GM23338 (cell line): ENCODE results near the gene HDGFL2.

Source experiments
- CREB1 ChIP-seq: fragments of 250-450 bp; sonication (Bioruptor Pico); IDR thresholded peaks from 2 replicates; pipeline ENCODE4 v1.5.0; 2020; ENCODE audit warnings: low read depth, mild to moderate bottlenecking, moderate library complexity
- CTCF ChIP-seq, 2 experiments: fragments of 200-600 bp in 1 of 2; sonication (generic) in 1 of 2; conservative IDR thresholded peaks; 2 replicates each; pipeline versions ENCODE4 v1.5.1 to v1.6.1; 2016 to 2017; ENCODE audit warnings: antibody characterized with exemption in 2 of 2, low read depth in 2 of 2, mild to moderate bottlenecking in 2 of 2, moderate library complexity in 1 of 2
- EZH2 ChIP-seq: fragments of 200-600 bp; sonication (generic); IDR thresholded peaks from one replicate; pipeline ENCODE4 v1.8.0; 2017; ENCODE audit warnings: antibody characterized with exemption, mild to moderate bottlenecking, low read depth; ENCODE audit not compliant: unreplicated experiment
- EZH2phosphoT487 ChIP-seq: fragments of 200-600 bp; sonication (generic); IDR thresholded peaks from one replicate; pipeline ENCODE4 v1.8.1; 2018; ENCODE audit warnings: antibody characterized with exemption; ENCODE audit not compliant: unreplicated experiment
- POLR2AphosphoS5 ChIP-seq: IDR thresholded peaks from 2 replicates; pipeline ENCODE4 v1.6.1; 2016; ENCODE audit warnings: antibody characterized with exemption, low read depth
- ZNF331 ChIP-seq: fragments of 250-450 bp; sonication (Bioruptor Pico); IDR thresholded peaks from 2 replicates; pipeline ENCODE4 v1.5.0; 2020; ENCODE audit warnings: low read depth, mild to moderate bottlenecking, moderate library complexity
- TF ChIP-seq, protein P1 (sequence below): IDR thresholded peaks from one replicate; pipeline ENCODE4 v1.6.1; 2018; ENCODE audit warnings: antibody characterized with exemption; ENCODE audit not compliant: unreplicated experiment

GRCh38 chr19:4508698-4509097 is 36.6 kb downstream of the HDGFL2 start:
- TF ChIP-seq CTCF (conservative IDR thresholded peaks at IDR 0.05; ENCODE audit: low read depth in 2 of 2) (no peak), EZH2phosphoT487 (no peak), POLR2AphosphoS5 (no peak), EZH2 (no peak), CREB1 (CRISPR knock-in tag) (no peak), ZNF331 (no peak)
- TF ChIP-seq, protein P1, sequence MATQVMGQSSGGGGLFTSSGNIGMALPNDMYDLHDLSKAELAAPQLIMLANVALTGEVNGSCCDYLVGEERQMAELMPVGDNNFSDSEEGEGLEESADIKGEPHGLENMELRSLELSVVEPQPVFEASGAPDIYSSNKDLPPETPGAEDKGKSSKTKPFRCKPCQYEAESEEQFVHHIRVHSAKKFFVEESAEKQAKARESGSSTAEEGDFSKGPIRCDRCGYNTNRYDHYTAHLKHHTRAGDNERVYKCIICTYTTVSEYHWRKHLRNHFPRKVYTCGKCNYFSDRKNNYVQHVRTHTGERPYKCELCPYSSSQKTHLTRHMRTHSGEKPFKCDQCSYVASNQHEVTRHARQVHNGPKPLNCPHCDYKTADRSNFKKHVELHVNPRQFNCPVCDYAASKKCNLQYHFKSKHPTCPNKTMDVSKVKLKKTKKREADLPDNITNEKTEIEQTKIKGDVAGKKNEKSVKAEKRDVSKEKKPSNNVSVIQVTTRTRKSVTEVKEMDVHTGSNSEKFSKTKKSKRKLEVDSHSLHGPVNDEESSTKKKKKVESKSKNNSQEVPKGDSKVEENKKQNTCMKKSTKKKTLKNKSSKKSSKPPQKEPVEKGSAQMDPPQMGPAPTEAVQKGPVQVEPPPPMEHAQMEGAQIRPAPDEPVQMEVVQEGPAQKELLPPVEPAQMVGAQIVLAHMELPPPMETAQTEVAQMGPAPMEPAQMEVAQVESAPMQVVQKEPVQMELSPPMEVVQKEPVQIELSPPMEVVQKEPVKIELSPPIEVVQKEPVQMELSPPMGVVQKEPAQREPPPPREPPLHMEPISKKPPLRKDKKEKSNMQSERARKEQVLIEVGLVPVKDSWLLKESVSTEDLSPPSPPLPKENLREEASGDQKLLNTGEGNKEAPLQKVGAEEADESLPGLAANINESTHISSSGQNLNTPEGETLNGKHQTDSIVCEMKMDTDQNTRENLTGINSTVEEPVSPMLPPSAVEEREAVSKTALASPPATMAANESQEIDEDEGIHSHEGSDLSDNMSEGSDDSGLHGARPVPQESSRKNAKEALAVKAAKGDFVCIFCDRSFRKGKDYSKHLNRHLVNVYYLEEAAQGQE = no peak
